Measurements from ENCODE around the gene LINC01488. TPM values are rescaled to one million over a fixed set of nuclear protein-coding genes. Genes with fewer than 3 reads are reported as not detected.
A peak's percentile ranks its signal among the peaks of the same experiment; 100 is the strongest.

The LINC01488 gene
- total and polyA plus RNA-seq, 9 of the 15 experiments (the other 6 are each of a cell fraction or from before 2014, with no cell fraction given) = not detected

DNA sequence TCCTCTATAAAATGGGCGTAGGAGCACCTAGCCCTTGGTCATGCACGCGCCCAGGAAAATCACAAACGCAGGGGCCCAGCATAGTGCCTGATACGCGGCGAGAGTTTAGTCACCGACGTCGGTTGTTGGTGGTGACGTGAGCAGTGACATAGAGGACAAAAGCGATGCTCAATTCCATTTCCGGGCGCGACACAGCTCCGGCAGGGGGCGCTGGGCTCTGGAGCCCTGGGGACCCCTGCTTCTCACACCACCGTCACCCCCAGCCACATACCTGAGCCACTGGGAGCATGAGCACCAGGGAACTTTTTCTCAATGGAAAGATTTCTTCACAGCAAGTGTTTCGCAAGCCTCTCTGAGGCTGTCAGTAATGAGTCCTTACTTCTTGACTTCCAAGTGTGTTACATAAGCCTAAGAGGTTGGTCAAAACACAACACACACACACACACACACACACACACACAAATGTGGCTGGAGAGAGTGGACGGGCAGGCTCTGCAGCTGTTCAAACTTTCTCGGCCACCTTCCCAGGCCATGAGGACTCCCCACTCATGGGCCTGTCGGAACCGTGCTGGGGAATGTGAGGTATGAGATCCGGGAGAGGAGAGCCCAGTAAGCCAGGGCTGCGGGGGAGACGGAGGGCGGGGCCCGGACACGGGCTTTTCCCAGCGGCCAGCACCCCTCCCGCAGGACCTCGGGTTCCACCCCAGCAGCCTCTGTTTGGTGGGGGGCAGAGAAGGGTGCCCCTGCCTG is 36.9 kb upstream of the LINC01488 start (continued):
- TF ChIP-seq, protein P1, sequence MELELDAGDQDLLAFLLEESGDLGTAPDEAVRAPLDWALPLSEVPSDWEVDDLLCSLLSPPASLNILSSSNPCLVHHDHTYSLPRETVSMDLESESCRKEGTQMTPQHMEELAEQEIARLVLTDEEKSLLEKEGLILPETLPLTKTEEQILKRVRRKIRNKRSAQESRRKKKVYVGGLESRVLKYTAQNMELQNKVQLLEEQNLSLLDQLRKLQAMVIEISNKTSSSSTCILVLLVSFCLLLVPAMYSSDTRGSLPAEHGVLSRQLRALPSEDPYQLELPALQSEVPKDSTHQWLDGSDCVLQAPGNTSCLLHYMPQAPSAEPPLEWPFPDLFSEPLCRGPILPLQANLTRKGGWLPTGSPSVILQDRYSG (tag; conservative IDR thresholded peaks at IDR 0.05; ENCODE audit: low read depth) = 0 out of 2 replicates have a peak, but pooled peaks have one; percentile 15
- TF ChIP-seq ZFP1 (CRISPR knock-in tag; IDR thresholded peaks at IDR 0.05) (no peak), TBL1XR1 (IDR thresholded peaks at IDR 0.05; ENCODE audit: low read length in 2 of 2) (peak in 1 of 2 experiments; percentile 84; a peak in 2 of 4 replicates), TFAP4 (CRISPR knock-in tag; IDR thresholded peaks at IDR 0.05; ENCODE audit: borderline replicate concordance) (peak; percentile 72), SREBF2 (CRISPR knock-in tag; IDR thresholded peaks at IDR 0.05) (no peak), ZC3H8 (IDR thresholded peaks at IDR 0.05) (no peak; the same call in 1 of the 2 replicates), XRCC4 (IDR thresholded peaks at IDR 0.05; ENCODE audit: extremely low read depth, insufficient read depth, insufficient read length) (no peak), SMARCB1 (IDR thresholded peaks at IDR 0.05; ENCODE audit: insufficient read length, low read depth) (no peak), HNRNPUL1 (IDR thresholded peaks at IDR 0.05; ENCODE audit: low read length) (no peak), EHMT2 (IDR thresholded peaks at IDR 0.05) (peak; percentile 62; the same call in 1 of the 2 replicates), ARID1B (IDR thresholded peaks at IDR 0.05) (peak; percentile 77), ZC3H11A (IDR thresholded peaks at IDR 0.05; ENCODE audit: low read depth, low read length) (no peak; the same call in 1 of the 2 replicates)
- TF ChIP-seq, protein P2, sequence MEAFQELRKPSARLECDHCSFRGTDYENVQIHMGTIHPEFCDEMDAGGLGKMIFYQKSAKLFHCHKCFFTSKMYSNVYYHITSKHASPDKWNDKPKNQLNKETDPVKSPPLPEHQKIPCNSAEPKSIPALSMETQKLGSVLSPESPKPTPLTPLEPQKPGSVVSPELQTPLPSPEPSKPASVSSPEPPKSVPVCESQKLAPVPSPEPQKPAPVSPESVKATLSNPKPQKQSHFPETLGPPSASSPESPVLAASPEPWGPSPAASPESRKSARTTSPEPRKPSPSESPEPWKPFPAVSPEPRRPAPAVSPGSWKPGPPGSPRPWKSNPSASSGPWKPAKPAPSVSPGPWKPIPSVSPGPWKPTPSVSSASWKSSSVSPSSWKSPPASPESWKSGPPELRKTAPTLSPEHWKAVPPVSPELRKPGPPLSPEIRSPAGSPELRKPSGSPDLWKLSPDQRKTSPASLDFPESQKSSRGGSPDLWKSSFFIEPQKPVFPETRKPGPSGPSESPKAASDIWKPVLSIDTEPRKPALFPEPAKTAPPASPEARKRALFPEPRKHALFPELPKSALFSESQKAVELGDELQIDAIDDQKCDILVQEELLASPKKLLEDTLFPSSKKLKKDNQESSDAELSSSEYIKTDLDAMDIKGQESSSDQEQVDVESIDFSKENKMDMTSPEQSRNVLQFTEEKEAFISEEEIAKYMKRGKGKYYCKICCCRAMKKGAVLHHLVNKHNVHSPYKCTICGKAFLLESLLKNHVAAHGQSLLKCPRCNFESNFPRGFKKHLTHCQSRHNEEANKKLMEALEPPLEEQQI (IDR thresholded peaks at IDR 0.05) = no peak
- TF ChIP-seq, protein P3, sequence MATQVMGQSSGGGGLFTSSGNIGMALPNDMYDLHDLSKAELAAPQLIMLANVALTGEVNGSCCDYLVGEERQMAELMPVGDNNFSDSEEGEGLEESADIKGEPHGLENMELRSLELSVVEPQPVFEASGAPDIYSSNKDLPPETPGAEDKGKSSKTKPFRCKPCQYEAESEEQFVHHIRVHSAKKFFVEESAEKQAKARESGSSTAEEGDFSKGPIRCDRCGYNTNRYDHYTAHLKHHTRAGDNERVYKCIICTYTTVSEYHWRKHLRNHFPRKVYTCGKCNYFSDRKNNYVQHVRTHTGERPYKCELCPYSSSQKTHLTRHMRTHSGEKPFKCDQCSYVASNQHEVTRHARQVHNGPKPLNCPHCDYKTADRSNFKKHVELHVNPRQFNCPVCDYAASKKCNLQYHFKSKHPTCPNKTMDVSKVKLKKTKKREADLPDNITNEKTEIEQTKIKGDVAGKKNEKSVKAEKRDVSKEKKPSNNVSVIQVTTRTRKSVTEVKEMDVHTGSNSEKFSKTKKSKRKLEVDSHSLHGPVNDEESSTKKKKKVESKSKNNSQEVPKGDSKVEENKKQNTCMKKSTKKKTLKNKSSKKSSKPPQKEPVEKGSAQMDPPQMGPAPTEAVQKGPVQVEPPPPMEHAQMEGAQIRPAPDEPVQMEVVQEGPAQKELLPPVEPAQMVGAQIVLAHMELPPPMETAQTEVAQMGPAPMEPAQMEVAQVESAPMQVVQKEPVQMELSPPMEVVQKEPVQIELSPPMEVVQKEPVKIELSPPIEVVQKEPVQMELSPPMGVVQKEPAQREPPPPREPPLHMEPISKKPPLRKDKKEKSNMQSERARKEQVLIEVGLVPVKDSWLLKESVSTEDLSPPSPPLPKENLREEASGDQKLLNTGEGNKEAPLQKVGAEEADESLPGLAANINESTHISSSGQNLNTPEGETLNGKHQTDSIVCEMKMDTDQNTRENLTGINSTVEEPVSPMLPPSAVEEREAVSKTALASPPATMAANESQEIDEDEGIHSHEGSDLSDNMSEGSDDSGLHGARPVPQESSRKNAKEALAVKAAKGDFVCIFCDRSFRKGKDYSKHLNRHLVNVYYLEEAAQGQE (IDR thresholded peaks at IDR 0.05; ENCODE audit: borderline replicate concordance) = peak; percentile 44; the same call in 1 of the 2 replicates
- TF ChIP-seq, protein P3 (CRISPR knock-in tag; IDR thresholded peaks at IDR 0.05; ENCODE audit: low read depth) = no peak

Measured in K562 (cell line).